WTC11 (cell line): ENCODE results near the gene PTPRT.

Experiments used
- AFF4 ChIP-seq: sonication (generic); formaldehyde crosslinking; IDR thresholded peaks from 2 replicates; pipeline ENCODE4 v1.8.1; 2023; ENCODE audit warnings: mild to moderate bottlenecking, missing genetic modification reagents, borderline replicate concordance
- ARID4B ChIP-seq: sonication (generic); formaldehyde crosslinking; IDR thresholded peaks from 2 replicates; pipeline ENCODE4 v1.8.0; 2023; ENCODE audit warnings: missing genetic modification reagents, mild to moderate bottlenecking, borderline replicate concordance
- ATF1 ChIP-seq: sonication (generic); formaldehyde crosslinking; IDR thresholded peaks from 2 replicates; pipeline ENCODE4 v1.8.1; 2023; ENCODE audit warnings: mild to moderate bottlenecking, moderate library complexity, missing genetic modification reagents
- CTCF ChIP-seq: fragments of 200-600 bp; IDR thresholded peaks from 2 replicates; pipeline ENCODE4 v1.8.0; 2022; ENCODE audit warnings: antibody characterized with exemption
- ESRRA ChIP-seq: sonication (generic); formaldehyde crosslinking; IDR thresholded peaks from 2 replicates; pipeline ENCODE4 v1.8.1; 2022; ENCODE audit warnings: mild to moderate bottlenecking, missing genetic modification reagents, borderline replicate concordance
- KAT7 ChIP-seq: sonication (generic); formaldehyde crosslinking; IDR thresholded peaks from 2 replicates; pipeline ENCODE4 v1.8.1; 2023; ENCODE audit warnings: missing genetic modification reagents, mild to moderate bottlenecking, borderline replicate concordance
- ZNF121 ChIP-seq: sonication (generic); formaldehyde crosslinking; IDR thresholded peaks from 2 replicates; pipeline ENCODE4 v1.8.0; 2023; ENCODE audit warnings: missing genetic modification reagents

GRCh38 chr20:42067596-42067995, 1122.1 kb downstream of the PTPRT start:
- TF ChIP-seq CTCF (no peak), ARID4B (CRISPR knock-in tag) (no peak), ATF1 (CRISPR knock-in tag) (no peak), ESRRA (no peak), ZNF121 (no peak), KAT7 (CRISPR knock-in tag) (no peak), AFF4 (CRISPR knock-in tag) (no peak)
